ENCODE measurements around the gene FRMD5.

- TF ChIP-seq POLR2AphosphoS5 (IDR thresholded peaks at IDR 0.05; ENCODE audit: low read depth, low read length) (no peak), REST (IDR thresholded peaks at IDR 0.05; ENCODE audit: insufficient read depth in 1 of 2, low read depth in 2 of 2, low read length in 2 of 2) (no peak)
Observed at GRCh38 chr15:44158111-44158510, 37.0 kb downstream of the FRMD5 start.

Data from PFSK-1 (cell line).